ENCODE data around the gene TMPRSS2. TPM values are rescaled to one million over a fixed set of nuclear protein-coding genes. Genes with fewer than 3 reads are reported as not detected.

Gene TMPRSS2
- total RNA-seq, 4 donors from 2014 or later = 14.2 to 47.3 (median 15.6) TPM

- Histone ChIP-seq H3K27me3 (no peaks in the 10 kb centered on the region), H3K4me3 (replicated peaks in 1 of 3) (no peak overlapping the region), H3K27ac (no peak overlapping the region), H3K9me3 (no peaks in the 10 kb centered on the region), H3K4me1 (peaks cover 18 to 48% of the 10 kb centered on the region in 2 donors), H3K36me3 (no peaks in the 10 kb centered on the region)
- 66 to 74% methylated on average over 9 of the region's 9 CpGs for WGBS, 2 donors
- no peak for DNase-seq
- TF ChIP-seq POLR2A (IDR thresholded peaks at IDR 0.05) (no peak), CTCF (IDR thresholded peaks at IDR 0.05) (no peak)
- intact Hi-C loops (cut with DNase I) = no loop called here
Observed at GRCh38 chr21:41500931-41501381, 7.0 kb downstream of the TMPRSS2 start.

- H3K27me3 ChIP-seq = no peaks in the 10 kb centered on the region
- H3K27ac ChIP-seq = no peak overlapping the region
- H3K4me3 ChIP-seq (replicated peaks in 1 of 3) = no peak overlapping the region
- H3K4me1 ChIP-seq = peaks cover 13 to 42% of the 10 kb centered on the region in 2 donors
- no peak for DNase-seq
- WGBS, 2 donors = 91 to 95% methylated on average over 6 of the region's 6 CpGs
- no peak for TF ChIP-seq POLR2A (IDR thresholded peaks at IDR 0.05)
- intact Hi-C loops (cut with DNase I) = no loop called here
- H3K9me3 ChIP-seq = no peaks in the 10 kb centered on the region
- H3K36me3 ChIP-seq = no peaks in the 10 kb centered on the region
Observed at GRCh38 chr21:41500363-41500762, 7.6 kb downstream of the TMPRSS2 start.

- no peak overlapping the region for H3K27ac ChIP-seq
- peaks cover 9 to 38% of the 10 kb centered on the region in 2 donors for H3K4me1 ChIP-seq
- WGBS, 2 donors = 94 to 100% methylated on average over 2 of the region's 2 CpGs
- no peaks in the 10 kb centered on the region for H3K27me3 ChIP-seq
- H3K9me3 ChIP-seq = no peaks in the 10 kb centered on the region
- H3K4me3 ChIP-seq (replicated peaks in 1 of 3) = no peak overlapping the region
- intact Hi-C loops (cut with DNase I) = no loop called here
- no peak for TF ChIP-seq CTCF (IDR thresholded peaks at IDR 0.05)
- no peak for TF ChIP-seq POLR2A (IDR thresholded peaks at IDR 0.05)
- no peaks in the 10 kb centered on the region for H3K36me3 ChIP-seq
- no peak for DNase-seq
Observed at GRCh38 chr21:41499920-41500319, 8.0 kb downstream of the TMPRSS2 start.

- DNase-seq = no peak
- Histone ChIP-seq H3K27ac (no peak overlapping the region), H3K27me3 (no peaks in the 10 kb centered on the region), H3K36me3 (peaks cover 0 to 6% of the 10 kb centered on the region in 2 donors), H3K4me1 (peaks cover 0 to 17% of the 10 kb centered on the region in 2 donors), H3K9me3 (no peaks in the 10 kb centered on the region), H3K4me3 (replicated peaks in 1 of 3) (no peak overlapping the region)
- 84 to 86% methylated on average over 8 of the region's 8 CpGs for WGBS, 2 donors
- TF ChIP-seq POLR2A (IDR thresholded peaks at IDR 0.05) = no peak
- TF ChIP-seq CTCF (IDR thresholded peaks at IDR 0.05) = no peak
- intact Hi-C loops (cut with DNase I) = no loop called here
Observed at GRCh38 chr21:41497788-41498187, 10.2 kb downstream of the TMPRSS2 start.

GRCh38 chr21:41497008-41497407, 10.9 kb downstream of the TMPRSS2 start:
- H3K36me3 ChIP-seq = peaks cover 0 to 6% of the 10 kb centered on the region in 2 donors
- no peaks in the 10 kb centered on the region for H3K9me3 ChIP-seq
- no peak overlapping the region for H3K27ac ChIP-seq
- TF ChIP-seq CTCF (IDR thresholded peaks at IDR 0.05) (no peak), POLR2A (IDR thresholded peaks at IDR 0.05) (no peak)
- DNase-seq = no peak
- 89 to 90% methylated on average over 6 of the region's 6 CpGs for WGBS, 2 donors
- peaks cover 0 to 13% of the 10 kb centered on the region in 2 donors for H3K4me1 ChIP-seq
- no peaks in the 10 kb centered on the region for H3K27me3 ChIP-seq
- intact Hi-C loops (cut with DNase I) = no loop called here
- no peak overlapping the region for H3K4me3 ChIP-seq (replicated peaks in 1 of 3)

- no peak for TF ChIP-seq CTCF (IDR thresholded peaks at IDR 0.05)
- TF ChIP-seq POLR2A (IDR thresholded peaks at IDR 0.05) = no peak
- WGBS, 2 donors = 92 to 94% methylated on average over 16 of the region's 16 CpGs
- DNase-seq = no peak
- Histone ChIP-seq H3K4me1 (peaks cover 0 to 8% of the 10 kb centered on the region in 2 donors), H3K9me3 (no peaks in the 10 kb centered on the region), H3K36me3 (peaks cover 0 to 6% of the 10 kb centered on the region in 2 donors), H3K4me3 (replicated peaks in 1 of 3) (no peak overlapping the region), H3K27me3 (no peaks in the 10 kb centered on the region), H3K27ac (no peak overlapping the region)
- intact Hi-C loops (cut with DNase I) = no loop called here
Observed at GRCh38 chr21:41494242-41494641, 13.7 kb downstream of the TMPRSS2 start.

Measured in thyroid gland (tissue), 4 donors.